ENCODE results near the gene AK1.
"Not testable (repeated sequence)": the region's sequence is repeated elsewhere in the genome, so short reads cannot be mapped to it uniquely, and the experiment has no call there.

- TF ChIP-seq EZH2 (IDR thresholded peaks at IDR 0.05; ENCODE audit: borderline replicate concordance, low read length); CTCF (conservative IDR thresholded peaks at IDR 0.05 in 1 of 2, IDR thresholded peaks at IDR 0.05 in 1 of 2; ENCODE audit: extremely low read depth in 1 of 2, insufficient read depth in 1 of 2, low read depth in 1 of 2, low read length in 2 of 2): not testable (repeated sequence)
Observed at GRCh38 chr9:127881715-127882114, 4.2 kb upstream of the AK1 start.
